ENCODE measurements around the gene BBS9. TPM values are rescaled to one million over a fixed set of nuclear protein-coding genes. Genes with fewer than 3 reads are reported as not detected.
A peak's percentile ranks its signal among the peaks of the same experiment; 100 is the strongest.

BBS9 gene
- total RNA-seq, 1 experiment from 2014 or later = 5.1 TPM

DNA sequence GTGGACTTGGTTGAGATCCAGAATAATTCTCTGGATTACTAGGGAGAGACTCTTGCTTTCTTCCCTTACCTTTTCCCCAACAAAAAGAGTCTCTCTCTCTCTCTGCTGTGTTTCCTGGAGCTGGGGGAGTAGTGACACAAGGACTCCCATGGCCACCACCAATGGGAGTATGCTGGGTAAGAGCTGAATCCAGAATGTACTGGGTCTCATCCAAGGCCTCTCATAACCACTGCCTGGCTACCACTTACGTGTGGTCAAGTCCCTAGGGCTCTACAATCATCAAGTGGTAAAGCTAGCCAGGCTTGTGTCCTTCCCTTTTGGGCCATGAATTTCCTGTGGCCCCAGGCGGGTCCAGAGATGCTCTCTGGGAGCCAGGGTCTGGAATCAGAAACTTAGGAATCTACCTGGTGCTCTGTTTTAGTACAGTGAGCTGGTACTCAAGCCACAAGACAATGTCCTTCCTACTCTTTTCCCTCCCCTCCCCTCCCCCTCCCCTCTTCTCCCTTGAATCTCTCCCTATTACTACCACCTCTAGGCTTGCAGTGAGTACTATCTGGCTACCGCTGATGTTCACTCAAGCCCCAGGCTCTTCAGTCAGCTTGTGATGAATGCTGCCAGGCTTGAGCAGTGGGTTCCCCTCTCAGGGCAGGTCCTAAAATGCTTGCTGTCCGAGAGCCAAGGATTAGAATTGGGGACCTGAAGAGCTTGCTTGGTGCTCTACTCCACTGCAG, 196.6 kb downstream of the BBS9 start:
- BruUV-seq (replicated peaks) = no TSS peak
- ChIA-PET POLR2A (no interaction called here), CTCF (interaction anchor here (0.7 to 1.5 kb wide), 4 partner anchors 9 to 892 kb away, joined by 3 to 6 read pairs (median 4); no protein-coding TSS in a partner anchor)
- Mint-ChIP-seq H3K36me3 (ENCODE audit: insufficient read depth, unreplicated experiment) (no peaks in the 10 kb centered on the region), H3K4me1 (ENCODE audit: insufficient read depth, unreplicated experiment) (no peaks in the 10 kb centered on the region), H3K9me3 (ENCODE audit: unreplicated experiment) (peaks cover 4% of the 10 kb centered on the region), H3K4me3 (ENCODE audit: unreplicated experiment) (no peak overlapping the region), H3K27me3 (ENCODE audit: insufficient read depth, unreplicated experiment) (no peaks in the 10 kb centered on the region), H3K27ac (ENCODE audit: low read depth, unreplicated experiment) (no peak overlapping the region)
- DNase-seq (ENCODE audit: unreplicated experiment) = no peak
- TF ChIP-seq, protein P1, sequence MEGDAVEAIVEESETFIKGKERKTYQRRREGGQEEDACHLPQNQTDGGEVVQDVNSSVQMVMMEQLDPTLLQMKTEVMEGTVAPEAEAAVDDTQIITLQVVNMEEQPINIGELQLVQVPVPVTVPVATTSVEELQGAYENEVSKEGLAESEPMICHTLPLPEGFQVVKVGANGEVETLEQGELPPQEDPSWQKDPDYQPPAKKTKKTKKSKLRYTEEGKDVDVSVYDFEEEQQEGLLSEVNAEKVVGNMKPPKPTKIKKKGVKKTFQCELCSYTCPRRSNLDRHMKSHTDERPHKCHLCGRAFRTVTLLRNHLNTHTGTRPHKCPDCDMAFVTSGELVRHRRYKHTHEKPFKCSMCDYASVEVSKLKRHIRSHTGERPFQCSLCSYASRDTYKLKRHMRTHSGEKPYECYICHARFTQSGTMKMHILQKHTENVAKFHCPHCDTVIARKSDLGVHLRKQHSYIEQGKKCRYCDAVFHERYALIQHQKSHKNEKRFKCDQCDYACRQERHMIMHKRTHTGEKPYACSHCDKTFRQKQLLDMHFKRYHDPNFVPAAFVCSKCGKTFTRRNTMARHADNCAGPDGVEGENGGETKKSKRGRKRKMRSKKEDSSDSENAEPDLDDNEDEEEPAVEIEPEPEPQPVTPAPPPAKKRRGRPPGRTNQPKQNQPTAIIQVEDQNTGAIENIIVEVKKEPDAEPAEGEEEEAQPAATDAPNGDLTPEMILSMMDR (IDR thresholded peaks at IDR 0.05; ENCODE audit: unreplicated experiment) = no peak
- intact Hi-C loops (cut with micrococcal nuclease) = no loop called here

DNA sequence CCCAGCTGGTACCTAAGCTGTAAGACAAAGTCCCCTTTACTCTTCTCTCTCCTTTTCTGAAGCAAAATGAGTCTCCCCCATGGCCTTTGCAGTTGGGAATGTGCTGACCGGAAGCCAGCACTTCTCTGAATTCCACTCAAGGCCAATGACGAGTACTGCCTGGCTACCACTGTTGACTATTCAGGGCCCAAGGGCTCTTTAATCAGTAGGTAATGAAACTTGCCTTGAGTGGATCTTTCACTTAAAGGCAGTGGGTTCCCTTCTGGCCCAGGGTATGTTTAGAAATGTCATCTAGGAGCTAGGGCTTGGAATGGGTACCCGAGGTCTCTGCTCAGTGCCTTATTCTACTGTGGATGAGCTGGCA, 197.1 kb downstream of the BBS9 start:
- H3K36me3 Mint-ChIP-seq (ENCODE audit: insufficient read depth, unreplicated experiment) = no peaks in the 10 kb centered on the region
- no peak for DNase-seq (ENCODE audit: unreplicated experiment)
- intact Hi-C loops (cut with micrococcal nuclease) = no loop called here
- no peak overlapping the region for H3K27ac Mint-ChIP-seq (ENCODE audit: low read depth, unreplicated experiment)
- POLR2A ChIA-PET = no interaction called here
- no peaks in the 10 kb centered on the region for H3K4me1 Mint-ChIP-seq (ENCODE audit: insufficient read depth, unreplicated experiment)
- H3K4me3 Mint-ChIP-seq (ENCODE audit: unreplicated experiment) = no peak overlapping the region
- CTCF ChIA-PET = interaction anchor here (0.7 to 1.5 kb wide), 4 partner anchors 8 to 891 kb away, joined by 3 to 6 read pairs (median 4); no protein-coding TSS in a partner anchor
- BruUV-seq (replicated peaks) = no TSS peak
- no peaks in the 10 kb centered on the region for H3K27me3 Mint-ChIP-seq (ENCODE audit: insufficient read depth, unreplicated experiment)
- TF ChIP-seq, protein P1 (IDR thresholded peaks at IDR 0.05; ENCODE audit: unreplicated experiment) = no peak
- no peaks in the 10 kb centered on the region for H3K9me3 Mint-ChIP-seq (ENCODE audit: unreplicated experiment)

DNA sequence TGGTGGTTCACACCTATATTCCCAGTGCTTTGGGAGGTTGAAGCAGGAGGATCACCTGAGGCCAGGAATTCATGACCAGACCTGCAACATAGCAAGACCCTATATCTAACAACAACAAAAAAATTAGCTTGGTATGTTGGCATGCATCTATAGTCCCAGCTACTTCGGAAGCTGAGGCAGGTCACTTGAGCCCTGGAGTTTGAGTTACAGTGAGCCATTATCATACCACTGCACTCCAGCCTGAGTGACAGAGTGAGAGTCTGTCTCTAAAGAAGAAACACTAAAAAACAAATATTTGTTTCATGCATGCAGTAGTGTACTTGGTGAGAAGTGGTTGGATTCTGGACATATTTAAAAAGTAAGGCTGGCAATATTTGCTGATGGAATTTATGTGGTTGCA, 198.1 kb downstream of the BBS9 start:
- DNase-seq (ENCODE audit: unreplicated experiment) = no peak
- CTCF ChIA-PET = interaction anchor here (1.0 to 1.5 kb wide), 3 partner anchors 11 to 605 kb away, joined by 3 to 5 read pairs (median 3); no protein-coding TSS in a partner anchor
- BruUV-seq (replicated peaks) = no TSS peak

DNA sequence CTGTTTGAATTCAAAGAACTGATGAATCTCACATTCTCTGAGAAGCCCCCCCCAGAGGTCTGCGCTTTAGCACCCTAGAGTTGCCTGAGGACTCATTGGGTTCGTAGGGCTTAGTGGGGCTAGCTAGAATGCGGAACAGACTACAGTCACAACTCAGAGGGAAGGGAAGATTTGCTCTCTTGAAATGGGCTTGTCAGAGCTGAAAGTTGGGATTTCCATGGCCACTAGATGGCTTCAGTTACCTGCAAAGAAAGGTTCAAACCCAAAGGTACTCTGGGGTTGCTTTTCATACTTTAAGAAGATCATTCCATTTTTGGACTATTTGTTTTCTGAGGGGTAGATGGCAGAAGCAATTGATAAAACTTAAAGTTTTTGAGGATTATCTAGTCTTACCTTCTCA, 205.0 kb downstream of the BBS9 start:
- Mint-ChIP-seq H3K4me3 (ENCODE audit: unreplicated experiment) (no peak overlapping the region), H3K9me3 (ENCODE audit: unreplicated experiment) (no peaks in the 10 kb centered on the region), H3K27ac (ENCODE audit: low read depth, unreplicated experiment) (no peak overlapping the region), H3K4me1 (ENCODE audit: insufficient read depth, unreplicated experiment) (no peaks in the 10 kb centered on the region), H3K27me3 (ENCODE audit: insufficient read depth, unreplicated experiment) (no peaks in the 10 kb centered on the region), H3K36me3 (ENCODE audit: insufficient read depth, unreplicated experiment) (no peaks in the 10 kb centered on the region)
- ChIA-PET POLR2A (no interaction called here), CTCF (interaction anchor here (0.6 to 2.6 kb wide), 18 partner anchors 8 to 601 kb away, joined by 3 to 18 read pairs (median 3); no protein-coding TSS in a partner anchor)
- intact Hi-C loops (cut with micrococcal nuclease) = loop anchor here (1.0 kb wide), 1 partner anchor 599 kb away; no protein-coding TSS in a partner anchor
- TF ChIP-seq, protein P1 (IDR thresholded peaks at IDR 0.05; ENCODE audit: unreplicated experiment) = peak; percentile 41
- peak; percentile 39 for DNase-seq (ENCODE audit: unreplicated experiment)
- no TSS peak for BruUV-seq (replicated peaks)

More for the DNA sequence above, 198.1 kb downstream of the BBS9 start:
- no peaks in the 10 kb centered on the region for H3K36me3 Mint-ChIP-seq (ENCODE audit: insufficient read depth, unreplicated experiment)
- intact Hi-C loops (cut with micrococcal nuclease) = no loop called here
- H3K4me3 Mint-ChIP-seq (ENCODE audit: unreplicated experiment) = no peak overlapping the region
- H3K4me1 Mint-ChIP-seq (ENCODE audit: insufficient read depth, unreplicated experiment) = no peaks in the 10 kb centered on the region
- H3K27me3 Mint-ChIP-seq (ENCODE audit: insufficient read depth, unreplicated experiment) = no peaks in the 10 kb centered on the region
- no peaks in the 10 kb centered on the region for H3K9me3 Mint-ChIP-seq (ENCODE audit: unreplicated experiment)
- POLR2A ChIA-PET = no interaction called here
- no peak overlapping the region for H3K27ac Mint-ChIP-seq (ENCODE audit: low read depth, unreplicated experiment)
- TF ChIP-seq, protein P1 (IDR thresholded peaks at IDR 0.05; ENCODE audit: unreplicated experiment) = no peak

All from MCF 10A (cell line).